Measurements from ENCODE around the gene ZNF587B.
"Not testable (repeated sequence)": the region's sequence is repeated elsewhere in the genome, so short reads cannot be mapped to it uniquely, and the experiment has no call there.

Gene ZNF587B

GRCh38 chr19:57888560-57889231 lies 58.6 kb downstream of the ZNF587B start, which contains the start of gene ZNF814:
TSS of gene ZNF814 (minus strand) at chr19:57889037. CDS start at chr19:57888802, 235 bp downstream.
- Histone ChIP-seq H3K27ac (ENCODE audit: low read depth, low read length, poor library complexity, severe bottlenecking) (peak within 1 kb of the TSS; percentile 17), H3K36me3 (ENCODE audit: insufficient read depth, low read length) (peaks cover 49% of the 10 kb centered on the region), H3K4me2 (ENCODE audit: low read length) (peak within 1 kb of the TSS; percentile 77), H3K27me3 (ENCODE audit: insufficient read depth, low read length) (no peaks in the 10 kb centered on the region), H3K9me3 (ENCODE audit: low read length) (peaks cover 3% of the 10 kb centered on the region; the same call in 1 of the 2 replicates), H2AFZ (ENCODE audit: low read length) (no peak within 1 kb of the TSS), H3K9me2 (ENCODE audit: low read depth, low read length) (no peaks in the 10 kb centered on the region), H3K9ac (ENCODE audit: low read length) (peak within 1 kb of the TSS; percentile 83), H4K20me1 (ENCODE audit: insufficient read depth, low read length) (no peaks in the 10 kb centered on the region), H3F3A (ENCODE audit: insufficient read depth, low read length) (no peaks in the 10 kb centered on the region), H3K4me1 (ENCODE audit: insufficient read depth, low read length, severe bottlenecking) (peaks cover 17% of the 10 kb centered on the region), H3K79me2 (ENCODE audit: insufficient read depth, low read length) (peaks cover 29% of the 10 kb centered on the region), H3K4me3 (ENCODE audit: low read depth, low read length, poor library complexity, severe bottlenecking) (peak within 1 kb of the TSS; percentile 95)
- TF ChIP-seq CTCF (IDR thresholded peaks at IDR 0.05; ENCODE audit: low read length) (peak; percentile 35; the same call in 1 of the 2 replicates), EZH2 (IDR thresholded peaks at IDR 0.05; ENCODE audit: borderline replicate concordance, low read length) (no peak)

DNA sequence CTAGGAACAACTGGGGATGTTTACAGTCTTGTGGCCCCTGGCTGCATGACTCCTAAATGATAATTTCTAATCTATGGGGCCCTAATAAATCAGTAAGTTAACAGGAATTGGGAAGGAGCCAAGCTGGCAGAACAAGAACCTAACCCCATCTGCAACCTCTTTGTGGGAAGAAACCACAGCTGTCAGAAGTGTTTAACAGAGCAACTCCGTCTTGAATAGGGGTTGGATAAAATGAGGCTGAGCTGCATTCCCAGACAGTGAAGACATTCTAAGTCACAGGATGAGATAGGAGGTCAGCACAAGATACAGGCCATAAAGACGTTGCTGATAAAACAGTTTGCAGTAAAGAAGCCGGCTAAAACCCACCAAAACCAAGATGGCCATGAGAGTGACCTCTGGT lies 60.6 kb downstream of the ZNF587B start:
- H3K9ac ChIP-seq (ENCODE audit: low read length); H2AFZ ChIP-seq (ENCODE audit: low read length); H3K4me3 ChIP-seq (ENCODE audit: low read depth, low read length, poor library complexity, severe bottlenecking); H3K4me2 ChIP-seq (ENCODE audit: low read length); H3K27ac ChIP-seq (ENCODE audit: low read depth, low read length, poor library complexity, severe bottlenecking); H3K9me3 ChIP-seq (ENCODE audit: low read length); H3F3A ChIP-seq (ENCODE audit: insufficient read depth, low read length); H4K20me1 ChIP-seq (ENCODE audit: insufficient read depth, low read length); H3K27me3 ChIP-seq (ENCODE audit: insufficient read depth, low read length); H3K9me2 ChIP-seq (ENCODE audit: low read depth, low read length): not testable (repeated sequence)
- Histone ChIP-seq H3K36me3 (ENCODE audit: insufficient read depth, low read length) (peaks cover 28% of the 10 kb centered on the region), H3K79me2 (ENCODE audit: insufficient read depth, low read length) (peaks cover 20% of the 10 kb centered on the region), H3K4me1 (ENCODE audit: insufficient read depth, low read length, severe bottlenecking) (peaks cover 17% of the 10 kb centered on the region)
